Left ventricle myocardium inferior (tissue), 1 donor: ENCODE data around the gene FRMD4A. TPM values are rescaled to one million over a fixed set of nuclear protein-coding genes. Genes with fewer than 3 reads are reported as not detected.
A peak's percentile ranks its signal among the peaks of the same experiment; 100 is the strongest.

Source experiments
- DNase-seq: peaks from one replicate; pipeline ENCODE4 v3.0.0-alpha.2; 2020
- H3K27ac ChIP-seq: fragments of 200-600 bp; replicated peaks from 2 replicates; pipeline ENCODE4 v1.8.0; 2021
- H3K27me3 ChIP-seq: fragments of 200-600 bp; 2 replicates; pipeline ENCODE4 v1.8.0; 2021; ENCODE audit warnings: low read depth
- H3K36me3 ChIP-seq: fragments of 200-600 bp; 2 replicates; pipeline ENCODE4 v1.8.0; 2021
- H3K4me1 ChIP-seq: fragments of 200-600 bp; 2 replicates; pipeline ENCODE4 v1.8.0; 2021
- H3K4me3 ChIP-seq: fragments of 200-600 bp; 2 replicates; pipeline ENCODE4 v1.8.0; 2021; ENCODE audit warnings: mild to moderate bottlenecking, moderate library complexity
- H3K9me3 ChIP-seq: fragments of 200-600 bp; replicated peaks from 2 replicates; pipeline ENCODE4 v1.8.0; 2021
- CTCF ChIP-seq: fragments of 200-600 bp; IDR thresholded peaks from 2 replicates; pipeline ENCODE4 v1.8.0; 2021; ENCODE audit warnings: antibody characterized with exemption, mild to moderate bottlenecking, borderline replicate concordance
- intact Hi-C: fragments of 100-400 bp; cut with micrococcal nuclease; formaldehyde crosslinking; loops from one replicate; pipeline ENCODE4 v1.11.0; 2022
- total RNA-seq: library from RNA; stranded (reverse); fragmentation: NEBNext Ultra II Directional; extraction: Animal tissue kit (Norgen Biotek cat#: 25700); gene quantifications from one replicate; pipeline ENCODE4 v1.2.1, GENCODE V29; 2021
- donor health status: DM: no; HTN: yes; CAD: no; lungs with severe emphysema.

Gene FRMD4A
- total RNA-seq, 1 donor from 2014 or later, result 26.1 TPM

GRCh38 chr10:13686331-13686752 lies 644.4 kb downstream of the FRMD4A start:
- DNase-seq, result peak; percentile 54
- intact Hi-C loops, result no loop called here

DNA sequence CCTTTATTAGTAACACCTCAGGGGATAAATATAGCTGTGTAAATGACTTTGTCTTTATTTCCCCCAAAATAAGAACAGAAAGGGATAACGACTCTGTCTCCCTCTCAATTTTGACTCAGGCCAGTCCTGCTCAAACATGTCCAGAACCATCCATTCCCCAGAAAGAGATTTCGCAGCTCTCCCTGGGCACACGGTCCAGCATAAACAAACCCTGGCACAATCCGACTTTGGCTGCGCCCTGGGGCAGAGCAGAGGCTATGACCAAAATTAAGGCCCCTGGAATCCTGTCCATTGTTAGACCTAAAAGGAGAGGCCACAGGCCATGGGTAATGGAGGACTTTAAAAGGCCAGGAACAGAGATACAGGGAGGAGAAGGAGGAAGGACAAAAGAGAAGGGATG lies 644.8 kb downstream of the FRMD4A start:
- peak overlapping the region; percentile 9 for H3K4me3 ChIP-seq
- no peak for TF ChIP-seq CTCF
- H3K36me3 ChIP-seq, result peaks cover 31% of the 10 kb centered on the region
- peak overlapping the region; percentile 92 for H3K27ac ChIP-seq
- no peaks in the 10 kb centered on the region for H3K27me3 ChIP-seq
- DNase-seq, result peak; percentile 55
- H3K4me1 ChIP-seq, result peaks cover 76% of the 10 kb centered on the region
- no peaks in the 10 kb centered on the region for H3K9me3 ChIP-seq
- intact Hi-C loops, result no loop called here

More at GRCh38 chr10:13686331-13686752, 644.4 kb downstream of the FRMD4A start:
- no peak for TF ChIP-seq CTCF
- Histone ChIP-seq H3K4me1 (peaks cover 76% of the 10 kb centered on the region), H3K4me3 (peak overlapping the region; percentile 26), H3K27ac (peak overlapping the region; percentile 92), H3K36me3 (peaks cover 35% of the 10 kb centered on the region), H3K9me3 (no peaks in the 10 kb centered on the region), H3K27me3 (no peaks in the 10 kb centered on the region)

- intact Hi-C loops, result no loop called here
These were observed 645.8 kb downstream of the FRMD4A start for GRCh38 chr10:13684806-13685482.

GRCh38 chr10:13684252-13684791 lies 646.4 kb downstream of the FRMD4A start:
- intact Hi-C loops, result no loop called here
- peak overlapping the region; percentile 92 for H3K27ac ChIP-seq
- no peaks in the 10 kb centered on the region for H3K27me3 ChIP-seq
- DNase-seq, result peak; percentile 88
- no peaks in the 10 kb centered on the region for H3K9me3 ChIP-seq
- peaks cover 74% of the 10 kb centered on the region for H3K4me1 ChIP-seq
- TF ChIP-seq CTCF, result no peak
- H3K4me3 ChIP-seq, result peak overlapping the region; percentile 9
- peaks cover 16% of the 10 kb centered on the region for H3K36me3 ChIP-seq

More at GRCh38 chr10:13684806-13685482, 645.8 kb downstream of the FRMD4A start:
- no peaks in the 10 kb centered on the region for H3K27me3 ChIP-seq
- H3K36me3 ChIP-seq, result peaks cover 21% of the 10 kb centered on the region
- peak overlapping the region; percentile 9 for H3K4me3 ChIP-seq
- peaks cover 72% of the 10 kb centered on the region for H3K4me1 ChIP-seq
- no peak for TF ChIP-seq CTCF
- DNase-seq, result no peak
- H3K9me3 ChIP-seq, result no peaks in the 10 kb centered on the region
- H3K27ac ChIP-seq, result peak overlapping the region; percentile 92

DNA sequence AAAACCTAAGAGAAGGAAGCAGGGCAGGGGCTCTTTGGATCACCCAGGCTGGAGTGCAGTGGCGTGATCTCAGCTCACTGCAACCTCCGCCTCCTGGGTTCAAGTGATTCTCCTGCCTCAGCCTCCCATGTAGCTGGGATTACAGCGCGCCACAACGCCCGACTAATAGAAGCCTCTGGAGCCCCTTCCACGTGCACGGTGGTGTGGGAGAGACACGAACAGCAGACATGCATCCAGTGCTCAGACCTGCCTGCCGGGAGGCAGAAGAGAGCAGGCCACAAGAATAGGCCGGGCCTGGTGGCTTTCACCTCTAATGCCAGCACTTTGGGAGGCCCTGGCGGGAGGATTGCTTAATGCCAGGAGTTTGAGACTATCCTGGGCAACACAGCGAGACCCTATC lies 647.7 kb downstream of the FRMD4A start:
- intact Hi-C loops, result no loop called here
- Histone ChIP-seq H3K9me3 (no peaks in the 10 kb centered on the region), H3K36me3 (peaks cover 21% of the 10 kb centered on the region), H3K4me3 (no peak overlapping the region), H3K4me1 (peaks cover 79% of the 10 kb centered on the region), H3K27ac (peak overlapping the region; percentile 92), H3K27me3 (no peaks in the 10 kb centered on the region)
- no peak for DNase-seq
- no peak for TF ChIP-seq CTCF
